GM18870 (cell line): ENCODE data around the gene NKPD1.

ENCODE experiments used
- ATAC-seq: cut with Tn5 transposase; IDR thresholded peaks from one replicate; pipeline ENCODE4 v1.9.1; 2021; ENCODE audit warnings: moderate library complexity; ENCODE audit not compliant: unreplicated experiment

The NKPD1 gene

GRCh38 chr19:45173816-45174215 lies 13.0 kb upstream of the NKPD1 start:
- ATAC-seq, result no peak

- no peak for ATAC-seq
These were observed 11.9 kb upstream of the NKPD1 start for GRCh38 chr19:45172611-45173208.

- ATAC-seq, result no peak
These were observed 11.4 kb upstream of the NKPD1 start for GRCh38 chr19:45172173-45172572.

GRCh38 chr19:45171211-45171623 lies 10.4 kb upstream of the NKPD1 start:
- ATAC-seq, result no peak

GRCh38 chr19:45170146-45171106 lies 9.6 kb upstream of the NKPD1 start:
- no peak for ATAC-seq

GRCh38 chr19:45169602-45170001 lies 8.8 kb upstream of the NKPD1 start:
- no peak for ATAC-seq

- no peak for ATAC-seq
These were observed 8.1 kb upstream of the NKPD1 start for GRCh38 chr19:45168767-45169351.

- no peak for ATAC-seq
These were observed 6.0 kb upstream of the NKPD1 start for GRCh38 chr19:45166723-45167252.

- no peak for ATAC-seq
These were observed 4.0 kb upstream of the NKPD1 start for GRCh38 chr19:45164577-45165335.

GRCh38 chr19:45163751-45164460 lies 3.1 kb upstream of the NKPD1 start:
- no peak for ATAC-seq

- no peak for ATAC-seq
These were observed 2.4 kb upstream of the NKPD1 start for GRCh38 chr19:45163156-45163555.

GRCh38 chr19:45162608-45163143 lies 1.9 kb upstream of the NKPD1 start:
- ATAC-seq, result no peak

GRCh38 chr19:45161738-45162607 lies 1.2 kb upstream of the NKPD1 start:
- no peak for ATAC-seq

- no peak for ATAC-seq
These were observed 834 bp downstream of the NKPD1 start for GRCh38 chr19:45159971-45160324.

- no peak for ATAC-seq
These were observed 1.4 kb downstream of the NKPD1 start for GRCh38 chr19:45159210-45159970.

GRCh38 chr19:45158503-45159209 lies 2.1 kb downstream of the NKPD1 start:
- ATAC-seq, result no peak

GRCh38 chr19:45156751-45157150 lies 4.0 kb downstream of the NKPD1 start:
- no peak for ATAC-seq
